ENCODE data around the gene RTN1. TPM values are rescaled to one million over a fixed set of nuclear protein-coding genes. Genes with fewer than 3 reads are reported as not detected.
A peak's percentile ranks its signal among the peaks of the same experiment; 100 is the strongest.

RTN1 gene
- total and polyA plus RNA-seq, 12 donors = 2.9 to 19.7 (median 7.6) TPM

DNA sequence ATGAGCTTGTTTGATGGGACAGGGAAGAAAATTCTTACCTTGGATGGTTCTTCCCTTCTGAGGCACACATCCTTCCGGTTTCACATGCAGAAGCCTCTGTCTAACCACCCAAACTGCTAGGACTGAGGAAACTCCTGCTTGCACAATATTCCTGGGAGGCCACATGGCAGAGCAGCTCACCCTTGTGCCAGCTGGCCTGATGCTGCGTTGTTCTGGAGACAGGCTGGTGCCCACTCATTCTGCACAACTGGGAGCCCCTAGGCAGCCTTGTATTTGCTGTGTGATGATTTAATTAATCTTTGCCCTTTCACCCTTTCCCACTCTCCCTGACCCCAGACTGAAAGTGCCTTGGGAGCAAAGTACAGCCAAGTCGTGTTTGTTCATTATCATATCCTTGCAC is 130.8 kb downstream of the RTN1 start:
- peak in 4 of 7 donors; percentile 11 to 49 (median 18) for DNase-seq
- H3K27ac ChIP-seq = no peak overlapping the region
- H3K27me3 ChIP-seq = no peaks in the 10 kb centered on the region
- WGBS, 4 donors = 42 to 61% (median 56%) methylated on average over 3 of the region's 3 CpGs
- no peaks in the 10 kb centered on the region for H3K36me3 ChIP-seq (replicated peaks in 1 of 2)
- no peak overlapping the region for H3K4me3 ChIP-seq
- intact Hi-C loops (cut with DNase I) = no loop called here
- H3K9me3 ChIP-seq (replicated peaks in 1 of 3) = no peaks in the 10 kb centered on the region
- H3K4me1 ChIP-seq (replicated peaks in 1 of 2) = no peaks in the 10 kb centered on the region
- TF ChIP-seq, protein P1, sequence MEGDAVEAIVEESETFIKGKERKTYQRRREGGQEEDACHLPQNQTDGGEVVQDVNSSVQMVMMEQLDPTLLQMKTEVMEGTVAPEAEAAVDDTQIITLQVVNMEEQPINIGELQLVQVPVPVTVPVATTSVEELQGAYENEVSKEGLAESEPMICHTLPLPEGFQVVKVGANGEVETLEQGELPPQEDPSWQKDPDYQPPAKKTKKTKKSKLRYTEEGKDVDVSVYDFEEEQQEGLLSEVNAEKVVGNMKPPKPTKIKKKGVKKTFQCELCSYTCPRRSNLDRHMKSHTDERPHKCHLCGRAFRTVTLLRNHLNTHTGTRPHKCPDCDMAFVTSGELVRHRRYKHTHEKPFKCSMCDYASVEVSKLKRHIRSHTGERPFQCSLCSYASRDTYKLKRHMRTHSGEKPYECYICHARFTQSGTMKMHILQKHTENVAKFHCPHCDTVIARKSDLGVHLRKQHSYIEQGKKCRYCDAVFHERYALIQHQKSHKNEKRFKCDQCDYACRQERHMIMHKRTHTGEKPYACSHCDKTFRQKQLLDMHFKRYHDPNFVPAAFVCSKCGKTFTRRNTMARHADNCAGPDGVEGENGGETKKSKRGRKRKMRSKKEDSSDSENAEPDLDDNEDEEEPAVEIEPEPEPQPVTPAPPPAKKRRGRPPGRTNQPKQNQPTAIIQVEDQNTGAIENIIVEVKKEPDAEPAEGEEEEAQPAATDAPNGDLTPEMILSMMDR (IDR thresholded peaks at IDR 0.05) = no peak
- TF ChIP-seq POLR2A (IDR thresholded peaks at IDR 0.05) = no peak

DNA sequence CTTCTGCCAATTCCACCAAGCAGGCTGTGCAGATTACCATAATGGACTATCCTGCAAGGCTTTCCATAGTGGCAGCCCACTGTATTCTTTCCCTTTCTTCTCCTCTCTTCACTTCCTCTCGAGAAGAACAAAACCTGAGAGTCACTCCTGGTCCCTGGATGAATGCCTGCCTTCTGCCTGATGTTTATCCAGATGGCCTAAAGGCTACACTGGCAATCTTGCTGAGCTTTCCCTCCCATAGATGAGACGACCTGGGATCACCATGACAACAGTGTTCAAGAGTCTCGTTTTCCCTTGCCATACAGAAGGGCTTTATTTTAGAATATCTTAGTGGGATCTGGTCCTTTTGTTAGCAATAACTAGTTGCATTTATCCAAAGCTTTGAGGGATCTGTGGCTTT is 142.3 kb downstream of the RTN1 start:
- intact Hi-C loops (cut with DNase I) = no loop called here
- TF ChIP-seq, protein P1 (IDR thresholded peaks at IDR 0.05) = no peak
- no peak for TF ChIP-seq POLR2A (IDR thresholded peaks at IDR 0.05)
- Histone ChIP-seq H3K4me1 (replicated peaks in 1 of 2) (no peaks in the 10 kb centered on the region), H3K27ac (no peak overlapping the region), H3K27me3 (no peaks in the 10 kb centered on the region), H3K9me3 (replicated peaks in 1 of 3) (no peaks in the 10 kb centered on the region), H3K4me3 (no peak overlapping the region), H3K36me3 (replicated peaks in 1 of 2) (no peaks in the 10 kb centered on the region)
- WGBS, 4 donors = 25 to 44% (median 32%) methylated on average over 3 of the region's 3 CpGs
- DNase-seq = no peak

DNA sequence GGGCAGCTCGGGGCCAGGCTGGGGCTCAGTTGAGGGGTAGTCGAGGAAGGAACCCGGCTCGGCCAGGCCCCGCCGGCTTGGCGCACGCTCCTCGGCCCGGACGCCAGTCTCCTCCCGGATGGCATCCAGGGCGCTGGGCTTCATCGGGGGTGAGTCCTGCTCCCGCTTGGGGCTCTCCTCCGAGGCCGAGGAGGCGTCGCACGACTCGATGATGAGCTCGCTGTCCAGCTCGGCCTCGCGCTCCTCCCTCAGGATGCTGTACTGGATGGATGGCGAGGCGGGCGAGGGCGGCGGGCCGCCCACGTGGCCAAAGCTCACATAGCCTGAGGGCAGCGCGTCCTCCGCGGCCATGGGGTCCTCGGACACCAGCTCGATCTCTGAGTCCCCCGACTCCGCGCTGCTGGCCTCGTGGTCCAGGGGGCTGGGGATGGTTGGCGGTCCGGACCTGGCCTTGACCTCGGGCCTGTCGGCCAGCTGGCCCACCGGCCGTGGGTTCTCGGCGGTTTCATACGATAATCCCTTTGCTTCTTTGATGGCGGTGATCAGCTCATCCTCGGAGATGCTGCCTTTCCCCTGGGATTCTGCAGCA is 143.4 kb downstream of the RTN1 start:
- Histone ChIP-seq H3K4me1 (replicated peaks in 1 of 2) (no peaks in the 10 kb centered on the region), H3K27me3 (no peaks in the 10 kb centered on the region), H3K36me3 (replicated peaks in 1 of 2) (no peaks in the 10 kb centered on the region), H3K9me3 (replicated peaks in 1 of 3) (no peaks in the 10 kb centered on the region), H3K4me3 (no peak overlapping the region), H3K27ac (no peak overlapping the region)
- 89 to 96% (median 95%) methylated on average over 11 to 53 of the region's 53 CpGs for WGBS, 4 donors
- DNase-seq = no peak
- intact Hi-C loops (cut with DNase I) = no loop called here
- TF ChIP-seq, protein P1 (IDR thresholded peaks at IDR 0.05) = no peak
- TF ChIP-seq POLR2A (IDR thresholded peaks at IDR 0.05) = no peak

DNA sequence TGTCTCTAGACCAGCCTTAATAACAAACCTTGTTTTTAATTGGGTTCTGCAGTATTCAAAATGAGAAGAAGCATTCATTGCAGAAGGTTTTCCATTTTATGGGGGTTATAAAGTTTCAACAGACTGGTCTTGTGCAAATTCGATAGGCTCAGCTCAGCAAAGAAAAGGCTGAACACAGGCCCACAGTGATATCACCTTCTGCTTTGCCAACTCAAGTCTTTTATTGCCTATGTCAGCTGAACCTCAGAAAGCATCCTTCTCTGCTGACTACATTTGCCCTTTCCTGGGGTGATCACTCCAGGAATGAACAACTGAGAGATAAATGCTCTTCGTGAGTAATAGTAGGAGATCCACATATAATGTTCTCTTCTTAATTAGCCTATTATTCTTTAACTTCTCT is 159.5 kb downstream of the RTN1 start:
- Histone ChIP-seq H3K27me3 (no peaks in the 10 kb centered on the region), H3K27ac (no peak overlapping the region), H3K9me3 (replicated peaks in 1 of 3) (no peaks in the 10 kb centered on the region), H3K36me3 (replicated peaks in 1 of 2) (no peaks in the 10 kb centered on the region), H3K4me1 (replicated peaks in 1 of 2) (no peaks in the 10 kb centered on the region), H3K4me3 (no peak overlapping the region)
- intact Hi-C loops (cut with DNase I) = no loop called here
- no peak for DNase-seq
- WGBS, 4 donors = 55 to 74% (median 66%) methylated on average over 2 of the region's 2 CpGs
- TF ChIP-seq, protein P1 (IDR thresholded peaks at IDR 0.05) = no peak
- no peak for TF ChIP-seq POLR2A (IDR thresholded peaks at IDR 0.05)

Data from adrenal gland (tissue), 12 donors.